Liver (tissue), 9 donors: Measurements from ENCODE around the gene CBFA2T3. TPM values are rescaled to one million over a fixed set of nuclear protein-coding genes. Genes with fewer than 3 reads are reported as not detected.

Source experiments
- DNase-seq: peaks from one replicate; pipeline ENCODE4 v3.0.0-alpha.2; 2017; ENCODE audit warnings: low spot score
- H3K27ac ChIP-seq, 2 donors: one replicate each; pipeline ENCODE4 v1.7.0; 2013; ENCODE audit warnings: inconsistent platforms in 2 of 2, low read length in 2 of 2, control low read depth in 1 of 2, low read depth in 1 of 2, mild to moderate bottlenecking in 1 of 2
- H3K27me3 ChIP-seq, 4 donors: one replicate each; pipeline versions ENCODE4 v1.6.1 to v1.7.0; 2013; ENCODE audit warnings: low read length in 3 of 4, inconsistent platforms in 1 of 4, mild to moderate bottlenecking in 1 of 4, moderate library complexity in 1 of 4; ENCODE audit not compliant: control insufficient read depth in 4 of 4, insufficient read depth in 4 of 4
- H3K36me3 ChIP-seq, 4 donors: one replicate each; pipeline versions ENCODE4 v1.6.1 to v1.7.0; 2013; ENCODE audit warnings: low read length in 3 of 4, mild to moderate bottlenecking in 3 of 4, low read depth in 1 of 4, moderate library complexity in 1 of 4; ENCODE audit not compliant: control insufficient read depth in 4 of 4, insufficient read depth in 3 of 4
- H3K4me1 ChIP-seq, 4 donors: one replicate each; pipeline versions ENCODE4 v1.6.1 to v1.7.0; 2013; ENCODE audit warnings: low read length in 3 of 4, mild to moderate bottlenecking in 3 of 4, moderate library complexity in 1 of 4; ENCODE audit not compliant: control insufficient read depth in 4 of 4, insufficient read depth in 4 of 4
- H3K4me3 ChIP-seq, 3 donors: one replicate each; pipeline versions ENCODE4 v1.6.1 to v1.7.0; 2013; ENCODE audit warnings: low read length in 3 of 3, control low read depth in 1 of 3, low read depth in 1 of 3, mild to moderate bottlenecking in 1 of 3
- H3K9ac ChIP-seq, 2 donors: one replicate each; pipeline ENCODE4 v1.7.0; 2013; ENCODE audit warnings: low read length in 2 of 2, mild to moderate bottlenecking in 2 of 2, moderate library complexity in 2 of 2, control low read depth in 1 of 2, low read depth in 1 of 2
- H3K9me3 ChIP-seq, 4 donors: one replicate each; pipeline versions ENCODE4 v1.6.1 to v1.7.0; 2013; ENCODE audit warnings: low read length in 3 of 4; ENCODE audit not compliant: control insufficient read depth in 4 of 4
- CTCF ChIP-seq: fragments of 150-350 bp; IDR thresholded peaks from 2 replicates; pipeline ENCODE4 v1.5.1; 2017; ENCODE audit warnings: improper control_type of control experiment, low read depth, low read length; ENCODE audit not compliant: missing input control
- EGR1 ChIP-seq, 2 donors: IDR thresholded peaks; 2 replicates each; pipeline ENCODE4 v1.6.1; 2016 to 2018; ENCODE audit warnings: antibody characterized with exemption in 2 of 2, low read depth in 2 of 2
- FOXA1 ChIP-seq: IDR thresholded peaks from 2 replicates; pipeline ENCODE4 v1.6.1; 2016; ENCODE audit warnings: antibody characterized with exemption
- FOXA2 ChIP-seq: IDR thresholded peaks from 2 replicates; pipeline ENCODE4 v1.6.1; 2016; ENCODE audit warnings: antibody characterized with exemption
- GABPA ChIP-seq, 2 donors: IDR thresholded peaks in 1 of 2; conservative IDR thresholded peaks in 1 of 2; 2 replicates each; pipeline ENCODE4 v1.6.1; 2016; ENCODE audit warnings: antibody characterized with exemption in 2 of 2, mild to moderate bottlenecking in 1 of 2, moderate library complexity in 1 of 2
- HNF4A ChIP-seq, 2 donors: conservative IDR thresholded peaks; 2 replicates each; pipeline ENCODE4 v1.6.1; 2016; ENCODE audit warnings: antibody characterized with exemption in 2 of 2, mild to moderate bottlenecking in 2 of 2
- HNF4G ChIP-seq: IDR thresholded peaks from 2 replicates; pipeline ENCODE4 v1.6.1; 2016; ENCODE audit warnings: antibody characterized with exemption
- JUND ChIP-seq, 2 donors: IDR thresholded peaks; 2 replicates each; pipeline ENCODE4 v1.6.1; 2016; ENCODE audit warnings: antibody characterized with exemption in 2 of 2
- NR2F2 ChIP-seq: IDR thresholded peaks from 2 replicates; pipeline ENCODE4 v1.6.1; 2016; ENCODE audit warnings: antibody characterized with exemption
- RAD21 ChIP-seq, 2 donors: IDR thresholded peaks; 2 replicates each; pipeline ENCODE4 v1.6.1; 2016; ENCODE audit warnings: antibody characterized with exemption in 2 of 2, mild to moderate bottlenecking in 2 of 2
- RXRA ChIP-seq, 2 donors: IDR thresholded peaks; 2 replicates each; pipeline ENCODE4 v1.6.1; 2017 to 2018; ENCODE audit warnings: antibody characterized with exemption in 2 of 2, mild to moderate bottlenecking in 1 of 2
- SP1 ChIP-seq: IDR thresholded peaks from 2 replicates; pipeline ENCODE4 v1.6.1; 2018; ENCODE audit warnings: antibody characterized with exemption, mild to moderate bottlenecking
- TAF1 ChIP-seq: conservative IDR thresholded peaks from 2 replicates; pipeline ENCODE4 v1.6.1; 2016; ENCODE audit warnings: antibody characterized with exemption, mild to moderate bottlenecking
- YY1 ChIP-seq: IDR thresholded peaks from 2 replicates; pipeline ENCODE4 v1.6.1; 2016; ENCODE audit warnings: antibody characterized with exemption, mild to moderate bottlenecking
- WGBS: extraction: QIAGEN DNeasy Blood & Tissue Kit; methylation state at CpG from one replicate; pipeline ENCODE4 v1.1.7; 2013; 5-methylcytosine and 5-hydroxymethylcytosine counted together
- polyA plus RNA-seq, 2 donors: library from polyadenylated mRNA; stranded (reverse) in 1 of 2; unstranded in 1 of 2; fragments of 200-250 nt in 1 of 2; fragments of >200 nt in 1 of 2; fragmentation: Nextera tagmentation in 1 of 2; extraction: Ambion mirVana in 1 of 2; gene quantifications; one replicate each; pipeline versions ENCODE4 v1.2.1 to v1.2.3, GENCODE V29; 2013 to 2015
- total RNA-seq, 2 donors: library from RNA; depleted of rRNA; stranded (reverse); fragments of >200 nt; gene quantifications; one replicate each; pipeline ENCODE4 v1.2.3, GENCODE V29; 2014
- TF ChIP-seq, protein P1 (sequence below): IDR thresholded peaks from 2 replicates; pipeline ENCODE4 v1.6.1; 2016; ENCODE audit warnings: antibody characterized with exemption, mild to moderate bottlenecking
- TF ChIP-seq, protein P2 (sequence below): IDR thresholded peaks from 2 replicates; pipeline ENCODE4 v1.6.1; 2016; ENCODE audit warnings: antibody characterized with exemption
- TF ChIP-seq, protein P3 (sequence below): IDR thresholded peaks from 2 replicates; pipeline ENCODE4 v1.6.1; 2016; ENCODE audit warnings: antibody characterized with exemption
- TF ChIP-seq, protein P4 (sequence below): IDR thresholded peaks from 2 replicates; pipeline ENCODE4 v1.6.1; 2016; ENCODE audit warnings: antibody characterized with exemption
- donor health status: healthy.
- donor health status: healthy.
- donor health status: healthy.
- donor health status: healthy.
- donor health status: healthy.

CBFA2T3 gene
- total and polyA plus RNA-seq, 4 donors: 1.4 to 4.5 (median 3.1) TPM

DNA sequence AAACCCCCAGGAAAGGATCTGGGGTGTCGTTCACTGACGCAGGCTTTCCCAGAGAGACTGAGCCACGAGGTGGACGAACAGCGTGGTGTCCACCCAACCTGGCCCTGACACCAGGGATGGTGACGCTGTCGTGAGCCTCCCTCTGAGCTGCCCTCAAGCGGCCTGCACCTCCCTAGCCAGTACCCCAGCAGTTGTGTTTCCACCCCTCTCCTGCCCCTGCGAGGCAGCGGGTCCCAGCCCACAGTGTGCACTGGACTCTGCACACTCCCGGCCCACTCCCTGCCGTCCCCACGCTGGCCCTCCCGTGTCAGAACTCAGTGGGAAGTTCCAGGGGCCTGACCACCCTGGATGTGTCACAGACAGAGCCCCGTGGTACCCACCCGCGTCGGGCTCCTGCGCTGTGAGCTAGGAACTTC, 39.8 kb downstream of the CBFA2T3 start:
- no peaks in the 10 kb centered on the region for H3K9me3 ChIP-seq
- 84% methylated on average over 19 of the region's 19 CpGs for WGBS
- peak overlapping the region in 1 of 2 donors; percentile 35 for H3K27ac ChIP-seq
- no peaks in the 10 kb centered on the region for H3K27me3 ChIP-seq
- no peak for DNase-seq
- H3K36me3 ChIP-seq: no peaks in the 10 kb centered on the region
- H3K4me1 ChIP-seq: peaks cover 9 to 31% (median 12%) of the 10 kb centered on the region in 4 donors
- TF ChIP-seq RAD21 (IDR thresholded peaks at IDR 0.05) (no peak), HNF4A (conservative IDR thresholded peaks at IDR 0.05) (no peak), FOXA2 (no peak), JUND (IDR thresholded peaks at IDR 0.05) (no peak), HNF4G (no peak), NR2F2 (no peak), GABPA (IDR thresholded peaks at IDR 0.05 in 1 of 2, conservative IDR thresholded peaks at IDR 0.05 in 1 of 2) (no peak), CTCF (no peak), YY1 (no peak), TAF1 (no peak), EGR1 (IDR thresholded peaks at IDR 0.05; ENCODE audit: low read depth in 2 of 2) (no peak), RXRA (IDR thresholded peaks at IDR 0.05) (no peak), SP1 (no peak), FOXA1 (no peak)
- TF ChIP-seq, protein P1, sequence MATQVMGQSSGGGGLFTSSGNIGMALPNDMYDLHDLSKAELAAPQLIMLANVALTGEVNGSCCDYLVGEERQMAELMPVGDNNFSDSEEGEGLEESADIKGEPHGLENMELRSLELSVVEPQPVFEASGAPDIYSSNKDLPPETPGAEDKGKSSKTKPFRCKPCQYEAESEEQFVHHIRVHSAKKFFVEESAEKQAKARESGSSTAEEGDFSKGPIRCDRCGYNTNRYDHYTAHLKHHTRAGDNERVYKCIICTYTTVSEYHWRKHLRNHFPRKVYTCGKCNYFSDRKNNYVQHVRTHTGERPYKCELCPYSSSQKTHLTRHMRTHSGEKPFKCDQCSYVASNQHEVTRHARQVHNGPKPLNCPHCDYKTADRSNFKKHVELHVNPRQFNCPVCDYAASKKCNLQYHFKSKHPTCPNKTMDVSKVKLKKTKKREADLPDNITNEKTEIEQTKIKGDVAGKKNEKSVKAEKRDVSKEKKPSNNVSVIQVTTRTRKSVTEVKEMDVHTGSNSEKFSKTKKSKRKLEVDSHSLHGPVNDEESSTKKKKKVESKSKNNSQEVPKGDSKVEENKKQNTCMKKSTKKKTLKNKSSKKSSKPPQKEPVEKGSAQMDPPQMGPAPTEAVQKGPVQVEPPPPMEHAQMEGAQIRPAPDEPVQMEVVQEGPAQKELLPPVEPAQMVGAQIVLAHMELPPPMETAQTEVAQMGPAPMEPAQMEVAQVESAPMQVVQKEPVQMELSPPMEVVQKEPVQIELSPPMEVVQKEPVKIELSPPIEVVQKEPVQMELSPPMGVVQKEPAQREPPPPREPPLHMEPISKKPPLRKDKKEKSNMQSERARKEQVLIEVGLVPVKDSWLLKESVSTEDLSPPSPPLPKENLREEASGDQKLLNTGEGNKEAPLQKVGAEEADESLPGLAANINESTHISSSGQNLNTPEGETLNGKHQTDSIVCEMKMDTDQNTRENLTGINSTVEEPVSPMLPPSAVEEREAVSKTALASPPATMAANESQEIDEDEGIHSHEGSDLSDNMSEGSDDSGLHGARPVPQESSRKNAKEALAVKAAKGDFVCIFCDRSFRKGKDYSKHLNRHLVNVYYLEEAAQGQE: no peak
- TF ChIP-seq, protein P2, sequence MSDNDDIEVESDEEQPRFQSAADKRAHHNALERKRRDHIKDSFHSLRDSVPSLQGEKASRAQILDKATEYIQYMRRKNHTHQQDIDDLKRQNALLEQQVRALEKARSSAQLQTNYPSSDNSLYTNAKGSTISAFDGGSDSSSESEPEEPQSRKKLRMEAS: no peak
- TF ChIP-seq, protein P3, sequence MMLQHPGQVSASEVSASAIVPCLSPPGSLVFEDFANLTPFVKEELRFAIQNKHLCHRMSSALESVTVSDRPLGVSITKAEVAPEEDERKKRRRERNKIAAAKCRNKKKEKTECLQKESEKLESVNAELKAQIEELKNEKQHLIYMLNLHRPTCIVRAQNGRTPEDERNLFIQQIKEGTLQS: no peak
- TF ChIP-seq, protein P4, sequence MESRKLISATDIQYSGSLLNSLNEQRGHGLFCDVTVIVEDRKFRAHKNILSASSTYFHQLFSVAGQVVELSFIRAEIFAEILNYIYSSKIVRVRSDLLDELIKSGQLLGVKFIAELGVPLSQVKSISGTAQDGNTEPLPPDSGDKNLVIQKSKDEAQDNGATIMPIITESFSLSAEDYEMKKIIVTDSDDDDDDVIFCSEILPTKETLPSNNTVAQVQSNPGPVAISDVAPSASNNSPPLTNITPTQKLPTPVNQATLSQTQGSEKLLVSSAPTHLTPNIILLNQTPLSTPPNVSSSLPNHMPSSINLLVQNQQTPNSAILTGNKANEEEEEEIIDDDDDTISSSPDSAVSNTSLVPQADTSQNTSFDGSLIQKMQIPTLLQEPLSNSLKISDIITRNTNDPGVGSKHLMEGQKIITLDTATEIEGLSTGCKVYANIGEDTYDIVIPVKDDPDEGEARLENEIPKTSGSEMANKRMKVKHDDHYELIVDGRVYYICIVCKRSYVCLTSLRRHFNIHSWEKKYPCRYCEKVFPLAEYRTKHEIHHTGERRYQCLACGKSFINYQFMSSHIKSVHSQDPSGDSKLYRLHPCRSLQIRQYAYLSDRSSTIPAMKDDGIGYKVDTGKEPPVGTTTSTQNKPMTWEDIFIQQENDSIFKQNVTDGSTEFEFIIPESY: no peak
- H3K4me3 ChIP-seq: no peak overlapping the region
- no peak overlapping the region for H3K9ac ChIP-seq
